ENCODE data around the gene CBR4. TPM values are rescaled to one million over a fixed set of nuclear protein-coding genes. Genes with fewer than 3 reads are reported as not detected.
"Not testable (repeated sequence)": the region's sequence is repeated elsewhere in the genome, so short reads cannot be mapped to it uniquely, and the experiment has no call there.

CBR4 gene
- total RNA-seq, 2 experiments from 2014 or later: 14.4 to 23.7 TPM

DNA sequence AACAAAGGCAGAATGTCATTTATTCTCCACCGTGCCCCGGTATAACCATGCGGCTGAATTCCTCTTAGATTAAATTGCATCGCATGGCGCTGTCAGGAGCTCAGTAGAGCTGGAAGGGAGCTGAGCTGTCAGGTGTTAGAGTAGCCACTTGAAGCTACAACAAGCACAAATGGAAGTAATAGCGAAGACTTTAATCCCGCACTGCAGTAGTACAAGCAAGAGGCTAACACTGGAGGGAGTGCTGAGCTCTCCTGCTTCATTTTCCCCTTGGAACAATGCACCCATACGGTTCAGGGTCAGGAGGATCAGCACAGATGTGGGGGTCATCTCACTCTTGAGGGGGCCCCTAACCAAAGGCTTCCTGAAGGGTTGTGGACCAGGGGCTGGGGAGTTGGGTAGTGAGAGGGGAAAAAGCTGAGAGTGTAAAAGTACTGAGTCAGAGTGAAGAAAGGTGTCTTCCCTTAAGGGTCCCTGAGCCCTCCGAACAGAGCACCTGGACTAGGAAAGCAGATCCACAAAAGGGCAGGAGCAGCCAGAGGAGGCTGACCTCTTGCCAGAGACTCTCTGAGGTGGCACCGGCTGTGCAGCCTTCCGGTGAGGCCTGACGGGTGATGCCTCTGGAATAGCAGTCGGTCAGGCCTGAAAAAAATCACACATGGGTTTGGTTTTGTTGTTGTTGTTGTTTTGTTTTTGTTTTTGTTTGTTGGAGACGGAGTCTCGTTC lies 36.0 kb upstream of the CBR4 start:
- Mint-ChIP-seq H3K27me3 (no peaks in the 10 kb centered on the region), H3K36me3 (ENCODE audit: low read depth) (no peaks in the 10 kb centered on the region), H3K4me3 (no peak overlapping the region), H3K4me1 (no peaks in the 10 kb centered on the region), H3K9me3 (ENCODE audit: low read depth) (no peaks in the 10 kb centered on the region), H3K27ac (no peak overlapping the region)
- intact Hi-C loops (cut with DNase I, micrococcal nuclease): no loop called here
- ChIA-PET CTCF (no interaction called here), POLR2A (no interaction called here)
- ATAC-seq (no peak), DNase-seq (no peak)

DNA sequence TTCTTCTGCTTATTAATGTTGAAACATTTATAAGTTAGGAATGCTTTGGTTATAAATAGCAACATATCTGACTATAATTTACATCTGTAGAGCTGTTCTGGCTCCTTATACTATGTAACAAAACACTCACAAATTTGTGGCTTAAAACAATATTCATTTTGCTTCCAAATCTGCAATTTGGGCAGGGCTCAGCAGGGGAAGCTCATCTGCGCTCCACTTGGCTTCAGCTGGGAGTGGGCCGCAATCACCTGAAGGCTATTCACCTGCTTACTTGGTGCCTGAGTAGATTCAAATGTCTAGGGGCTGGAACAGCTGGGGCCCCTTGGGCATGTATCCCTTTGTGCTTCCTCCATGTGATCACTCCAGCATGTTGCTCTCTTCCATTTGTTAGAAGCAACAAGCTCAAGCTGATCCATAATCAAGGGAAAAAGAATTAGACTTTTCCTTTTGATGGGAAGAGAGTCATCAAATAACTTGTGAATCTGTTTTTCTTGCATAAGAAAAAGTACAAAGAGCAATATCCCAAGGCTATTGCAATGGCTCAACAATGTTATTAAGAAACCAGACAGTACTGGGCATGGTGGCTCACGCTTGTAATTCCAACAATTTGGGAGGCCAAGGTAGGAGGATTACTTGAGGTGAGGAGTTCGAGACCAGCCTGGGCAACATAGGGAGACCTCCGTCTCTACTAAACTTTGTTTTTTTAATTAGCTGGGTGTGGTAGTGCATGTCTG lies 34.8 kb upstream of the CBR4 start:
- ATAC-seq (no peak), DNase-seq (no peak)
- Mint-ChIP-seq H3K4me1 (no peaks in the 10 kb centered on the region), H3K9me3 (ENCODE audit: low read depth) (no peaks in the 10 kb centered on the region), H3K27me3 (no peaks in the 10 kb centered on the region), H3K36me3 (ENCODE audit: low read depth) (no peaks in the 10 kb centered on the region), H3K4me3 (no peak overlapping the region), H3K27ac (no peak overlapping the region)
- CTCF ChIA-PET: interaction anchor here (0.6 kb wide), 1 partner anchor 35 kb away, joined by 3 read pairs; the partner anchor contains the start of gene CBR4
- intact Hi-C loops (cut with DNase I, micrococcal nuclease): no loop called here
- POLR2A ChIA-PET: no interaction called here

GRCh38 chr4:169042608-169043007 lies 32.6 kb upstream of the CBR4 start:
- no peaks in the 10 kb centered on the region for H3K4me1 Mint-ChIP-seq
- ChIA-PET POLR2A (no interaction called here), CTCF (no interaction called here)
- no peaks in the 10 kb centered on the region for H3K36me3 Mint-ChIP-seq (ENCODE audit: low read depth)
- no peaks in the 10 kb centered on the region for H3K9me3 Mint-ChIP-seq (ENCODE audit: low read depth)
- no peak for ATAC-seq
- DNase-seq: no peak
- intact Hi-C loops (cut with DNase I, micrococcal nuclease): no loop called here
- H3K4me3 Mint-ChIP-seq: no peak overlapping the region
- no peak overlapping the region for H3K27ac Mint-ChIP-seq
- H3K27me3 Mint-ChIP-seq: no peaks in the 10 kb centered on the region

- Mint-ChIP-seq H3K4me1 (no peaks in the 10 kb centered on the region), H3K27ac (no peak overlapping the region), H3K4me3 (no peak overlapping the region), H3K36me3 (ENCODE audit: low read depth) (no peaks in the 10 kb centered on the region), H3K27me3 (no peaks in the 10 kb centered on the region), H3K9me3 (ENCODE audit: low read depth) (no peaks in the 10 kb centered on the region)
- ATAC-seq (no peak), DNase-seq (no peak)
- intact Hi-C loops (cut with DNase I, micrococcal nuclease): no loop called here
- POLR2A ChIA-PET: no interaction called here
- CTCF ChIA-PET: no interaction called here
These were observed 30.7 kb upstream of the CBR4 start for GRCh38 chr4:169040559-169041261.

DNA sequence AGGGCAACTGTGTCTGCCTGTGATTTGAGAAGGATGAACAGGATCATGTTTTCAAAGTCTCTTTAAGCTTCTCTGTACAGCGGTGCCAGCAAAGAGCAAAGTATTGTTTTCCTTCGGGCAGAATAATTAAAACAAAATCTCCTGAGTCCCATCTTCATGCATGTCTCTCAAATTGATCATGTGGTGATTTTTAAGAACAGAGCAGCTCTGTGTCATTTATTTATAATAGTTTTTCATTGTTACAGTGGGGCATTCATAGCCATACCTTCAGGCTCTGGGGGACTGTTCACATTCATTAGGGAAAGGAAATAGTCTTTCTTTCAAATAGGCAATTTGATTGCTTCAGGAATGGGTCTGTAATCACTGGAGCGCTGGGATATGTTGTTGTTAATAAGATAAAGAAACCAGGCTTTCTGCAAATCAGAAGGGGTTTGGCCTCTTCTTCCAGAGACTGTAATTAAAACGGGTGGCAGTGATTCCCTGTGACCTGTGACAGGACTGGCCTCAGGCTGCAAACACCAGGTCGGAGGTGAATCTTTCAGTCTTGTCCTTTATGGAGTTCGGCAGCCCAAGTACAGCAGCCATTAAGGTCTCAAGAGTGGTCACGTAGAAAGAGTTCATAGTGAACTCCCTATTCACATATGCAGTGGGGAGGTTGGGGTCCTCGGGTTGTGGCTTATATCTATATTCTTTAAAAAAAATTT lies 29.3 kb upstream of the CBR4 start:
- Mint-ChIP-seq H3K27ac (no peak overlapping the region), H3K27me3 (no peaks in the 10 kb centered on the region), H3K4me1 (no peaks in the 10 kb centered on the region), H3K36me3 (ENCODE audit: low read depth) (no peaks in the 10 kb centered on the region), H3K9me3 (ENCODE audit: low read depth) (no peaks in the 10 kb centered on the region), H3K4me3 (no peak overlapping the region)
- intact Hi-C loops (cut with DNase I, micrococcal nuclease): no loop called here
- ATAC-seq: no peak
- no peak for DNase-seq
- CTCF ChIA-PET: no interaction called here
- POLR2A ChIA-PET: interaction anchor here (0.5 kb wide), 1 partner anchor 62 kb away, joined by 8 read pairs; no protein-coding TSS in a partner anchor

DNA sequence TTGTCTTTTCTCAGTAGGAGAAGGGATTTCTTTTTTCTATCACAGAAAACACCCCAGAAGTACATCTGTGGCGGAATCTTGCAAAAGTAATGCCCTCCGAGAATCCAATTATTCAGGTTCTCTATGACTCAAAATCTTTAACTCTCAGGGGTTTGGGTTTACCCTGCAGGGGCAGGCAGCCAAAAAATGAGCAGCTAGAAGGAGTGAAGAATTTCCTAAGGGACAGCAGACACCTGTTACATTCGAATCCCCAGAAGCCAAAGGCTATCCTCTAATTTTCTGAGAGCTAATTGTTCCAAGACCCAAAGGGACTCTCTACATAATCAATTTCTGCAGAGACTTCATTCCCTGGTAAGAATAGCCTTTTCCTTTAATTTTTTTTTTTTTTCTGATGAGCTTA lies 27.5 kb upstream of the CBR4 start:
- ATAC-seq (no peak), DNase-seq (no peak)
- Mint-ChIP-seq H3K4me1 (no peaks in the 10 kb centered on the region), H3K9me3 (ENCODE audit: low read depth) (no peaks in the 10 kb centered on the region), H3K27me3 (no peaks in the 10 kb centered on the region), H3K36me3 (ENCODE audit: low read depth) (no peaks in the 10 kb centered on the region), H3K27ac (no peak overlapping the region), H3K4me3 (no peak overlapping the region)
- ChIA-PET POLR2A (no interaction called here), CTCF (no interaction called here)
- intact Hi-C loops (cut with DNase I, micrococcal nuclease): no loop called here

GRCh38 chr4:169035871-169036620 lies 26.0 kb upstream of the CBR4 start:
- intact Hi-C loops (cut with DNase I, micrococcal nuclease); POLR2A ChIA-PET; DNase-seq; H3K27ac Mint-ChIP-seq; H3K4me3 Mint-ChIP-seq; H3K9me3 Mint-ChIP-seq (ENCODE audit: low read depth); ATAC-seq; H3K36me3 Mint-ChIP-seq (ENCODE audit: low read depth); H3K4me1 Mint-ChIP-seq; H3K27me3 Mint-ChIP-seq; CTCF ChIA-PET: not testable (repeated sequence)

- peak; percentile 10 for DNase-seq
- ChIA-PET CTCF (no interaction called here), POLR2A (no interaction called here)
- Mint-ChIP-seq H3K4me1 (no peaks in the 10 kb centered on the region), H3K27me3 (peaks cover 2% of the 10 kb centered on the region), H3K27ac (no peak overlapping the region), H3K9me3 (ENCODE audit: low read depth) (no peaks in the 10 kb centered on the region), H3K4me3 (no peak overlapping the region), H3K36me3 (ENCODE audit: low read depth) (no peaks in the 10 kb centered on the region)
- intact Hi-C loops (cut with DNase I, micrococcal nuclease): no loop called here
- no peak for ATAC-seq
These were observed 23.6 kb upstream of the CBR4 start for GRCh38 chr4:169033660-169034059.

GRCh38 chr4:169032883-169033645 lies 23.0 kb upstream of the CBR4 start:
- Mint-ChIP-seq H3K27ac (no peak overlapping the region), H3K9me3 (ENCODE audit: low read depth) (no peaks in the 10 kb centered on the region), H3K27me3 (peaks cover 2% of the 10 kb centered on the region), H3K36me3 (ENCODE audit: low read depth) (no peaks in the 10 kb centered on the region), H3K4me3 (no peak overlapping the region), H3K4me1 (no peaks in the 10 kb centered on the region)
- POLR2A ChIA-PET: no interaction called here
- intact Hi-C loops (cut with DNase I, micrococcal nuclease): no loop called here
- ATAC-seq: no peak
- DNase-seq: no peak
- CTCF ChIA-PET: no interaction called here

- intact Hi-C loops (cut with DNase I, micrococcal nuclease): no loop called here
- Mint-ChIP-seq H3K27me3 (peaks cover 6% of the 10 kb centered on the region), H3K9me3 (ENCODE audit: low read depth) (no peaks in the 10 kb centered on the region), H3K4me1 (no peaks in the 10 kb centered on the region), H3K36me3 (ENCODE audit: low read depth) (no peaks in the 10 kb centered on the region), H3K4me3 (no peak overlapping the region), H3K27ac (no peak overlapping the region)
- DNase-seq (no peak), ATAC-seq (no peak)
- CTCF ChIA-PET: no interaction called here
- POLR2A ChIA-PET: no interaction called here
These were observed 22.1 kb upstream of the CBR4 start for GRCh38 chr4:169032194-169032593.

DNA sequence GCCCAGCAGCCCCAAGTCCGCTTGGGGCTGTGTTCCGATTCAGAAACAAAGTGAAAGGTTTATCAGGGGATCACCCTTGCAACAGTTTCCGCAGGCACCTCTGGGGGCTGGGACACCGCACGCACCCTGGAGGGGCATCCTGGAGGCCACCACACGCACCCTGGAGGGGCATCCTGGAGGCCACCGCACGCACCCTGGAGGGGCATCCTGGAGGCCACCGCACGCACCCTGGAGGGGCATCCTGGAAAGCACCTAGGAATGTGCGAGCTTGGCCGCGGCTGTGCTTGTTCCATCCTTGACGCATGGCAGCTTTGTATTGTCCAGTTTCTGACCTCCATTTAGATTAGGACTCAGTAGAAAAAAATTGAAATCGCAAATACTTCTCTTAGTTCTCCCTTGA lies 21.3 kb upstream of the CBR4 start:
- no peaks in the 10 kb centered on the region for H3K9me3 Mint-ChIP-seq (ENCODE audit: low read depth)
- DNase-seq (no peak), ATAC-seq (no peak)
- intact Hi-C loops (cut with DNase I, micrococcal nuclease): no loop called here
- H3K4me3 Mint-ChIP-seq: no peak overlapping the region
- H3K36me3 Mint-ChIP-seq (ENCODE audit: low read depth): no peaks in the 10 kb centered on the region
- no peaks in the 10 kb centered on the region for H3K4me1 Mint-ChIP-seq
- H3K27ac Mint-ChIP-seq: no peak overlapping the region
- H3K27me3 Mint-ChIP-seq: peaks cover 6% of the 10 kb centered on the region
- ChIA-PET CTCF (interaction anchor here (1.0 kb wide), 1 partner anchor 21 kb away, joined by 3 read pairs; the partner anchor contains the start of gene CBR4), POLR2A (no interaction called here)

Measured in activated CD4-positive, alpha-beta T cell treated with anti-CD3 and anti-CD28 coated beads for 36 hours (primary cell).